Heart right ventricle (tissue), 16 donors: ENCODE data around the gene FOXRED1. TPM values are rescaled to one million over a fixed set of nuclear protein-coding genes. Genes with fewer than 3 reads are reported as not detected.

Source experiments
- ATAC-seq, 8 donors: fragments of 200-7000 bp; cut with Tn5 transposase; one replicate each; pipeline ENCODE4 v1.9.1; 2020; ENCODE audit warnings: mild to moderate bottlenecking in 8 of 8, moderate library complexity in 8 of 8, moderate number of reproducible peaks in 1 of 8
- DNase-seq, 2 donors: peaks; one replicate each; pipeline ENCODE4 v3.0.0-alpha.2; 2020
- H3K27ac ChIP-seq, 10 donors: fragments of 200-600 bp; sonication (generic) in 2 of 10; one replicate each; pipeline versions ENCODE4 v1.5.0 to v1.8.0; 2020 to 2022; ENCODE audit warnings: mild to moderate bottlenecking in 3 of 10
- H3K27me3 ChIP-seq, 7 donors: fragments of 200-600 bp; one replicate each; pipeline ENCODE4 v1.8.0; 2021 to 2022; ENCODE audit warnings: mild to moderate bottlenecking in 2 of 7
- H3K36me3 ChIP-seq, 9 donors: fragments of 200-600 bp; sonication (generic) in 1 of 9; one replicate each; pipeline versions ENCODE4 v1.5.0 to v1.8.0; 2020 to 2022; ENCODE audit warnings: mild to moderate bottlenecking in 2 of 9
- H3K4me1 ChIP-seq, 9 donors: fragments of 200-600 bp; sonication (generic) in 1 of 9; one replicate each; pipeline versions ENCODE4 v1.5.0 to v1.8.0; 2020 to 2022; ENCODE audit warnings: mild to moderate bottlenecking in 4 of 9
- H3K4me3 ChIP-seq, 10 donors: fragments of 200-600 bp; sonication (generic) in 2 of 10; one replicate each; pipeline versions ENCODE4 v1.5.0 to v1.8.0; 2020 to 2022; ENCODE audit warnings: mild to moderate bottlenecking in 7 of 10, moderate library complexity in 2 of 10
- H3K9me3 ChIP-seq, 11 donors: fragments of 200-600 bp in 10 of 11; sonication (generic) in 2 of 11; one replicate each; pipeline versions ENCODE4 v1.5.0 to v1.8.0; 2013 to 2022; ENCODE audit warnings: mild to moderate bottlenecking in 2 of 11, control low read depth in 1 of 11, moderate library complexity in 1 of 11
- WGBS, 2 donors: extraction: QIAGEN DNeasy Blood & Tissue Kit; methylation state at CpG; one replicate each; pipeline ENCODE4 v1.1.7; 2013; ENCODE audit warnings: inconsistent platforms in 1 of 2; 5-methylcytosine and 5-hydroxymethylcytosine counted together
- intact Hi-C, 10 donors: fragments of 100-400 bp; cut with DNase I; formaldehyde crosslinking; loops; one replicate each; pipeline versions ENCODE4 v1.11.1 to v1.14.2; 2022
- polyA plus RNA-seq, 2 donors: library from polyadenylated mRNA; stranded (reverse); fragments of 200-250 nt; gene quantifications; one replicate each; pipeline ENCODE4 v1.2.3, GENCODE V29; 2013
- total RNA-seq, 10 donors: library from RNA; stranded (reverse); fragmentation: NEBNext Ultra II Directional in 3 of 10; extraction: Animal tissue kit (Norgen Biotek cat#: 25700) in 3 of 10; gene quantifications; one replicate each; pipeline versions ENCODE4 v1.2.1 to v1.2.4, GENCODE V29; 2021 to 2023
- TF ChIP-seq, protein P1 (sequence below), 9 donors: fragments of 200-600 bp; sonication (generic) in 2 of 9; IDR thresholded peaks; one replicate each; pipeline versions ENCODE4 v1.5.0 to v1.8.0; 2021 to 2022; ENCODE audit warnings: antibody characterized with exemption in 9 of 9, mild to moderate bottlenecking in 5 of 9, moderate library complexity in 1 of 9
- donor health status: Arrhythmogenic right ventricular cardiomyopathy.
- donor health status: ischemic (EF 13 %, LVEDD 7.1; RV severe dilation, severe dysfunction).
- donor health status: healthy with polysubstance abuse.
- donor health status: DM: no; HTN: yes; CAD: no.
- donor health status: DM: no; HTN: no; CAD: no.
- donor health status: ischemic (EF 25% LVEDD 6.9; RV normal size, moderate dysfunction).
- donor health status: ischemic (EF 25% LVEDD 5.7; RV mildly dilated, moderate dysfunction).
- donor health status: healthy.
- donor health status: DM: yes; HTN: yes; CAD: no.
- donor health status: Ischemic cardiomyopathy.
- donor health status: ischemic (EF 35%, LVEDD 5.7; RV mildly dilated, moderate dysfunction).
- donor health status: nonischemic (EF 11% LVEDD 7.7; RV severe dilation, severe dysfunction).
- donor health status: DM: yes; HTN: yes; CAD: no.
- donor health status: PGD.
- donor health status: ischemic (EF 29% LVEDD 5.4; RV normal size, mild dysfunction).
- donor health status: nonischemic (EF 23%, LVEDD 6.1; RV moderate dilation, normal function).

Gene FOXRED1
- total and polyA plus RNA-seq, 12 donors, result 19.0 to 46.3 (median 32.1) TPM

DNA sequence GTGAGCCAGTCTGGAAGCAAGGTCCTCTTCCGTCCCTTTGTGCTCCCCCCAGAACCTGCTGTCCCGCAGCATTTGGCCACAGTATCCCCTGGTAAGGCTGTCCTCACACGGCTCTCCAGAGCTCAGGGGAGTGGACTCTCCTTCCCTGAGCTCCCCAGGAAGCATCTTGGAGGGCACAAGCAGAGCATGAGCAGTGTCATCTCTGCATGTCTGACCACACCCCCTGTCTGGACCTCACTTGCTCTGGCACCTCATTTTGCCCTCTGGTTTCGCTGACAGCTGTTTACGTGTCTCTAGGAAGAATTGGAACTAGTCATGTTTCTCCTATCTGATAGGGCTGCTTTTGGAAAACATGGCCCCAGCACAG is 50.4 kb downstream of the FOXRED1 start:
- intact Hi-C loops, result loop anchor here in 7 of 10 donors (2.0 to 10.0 kb wide), 7 partner anchors 33 to 665 kb away; partner anchors contain the start of gene ST3GAL4 (in 2 of the 7)
- TF ChIP-seq, protein P1, sequence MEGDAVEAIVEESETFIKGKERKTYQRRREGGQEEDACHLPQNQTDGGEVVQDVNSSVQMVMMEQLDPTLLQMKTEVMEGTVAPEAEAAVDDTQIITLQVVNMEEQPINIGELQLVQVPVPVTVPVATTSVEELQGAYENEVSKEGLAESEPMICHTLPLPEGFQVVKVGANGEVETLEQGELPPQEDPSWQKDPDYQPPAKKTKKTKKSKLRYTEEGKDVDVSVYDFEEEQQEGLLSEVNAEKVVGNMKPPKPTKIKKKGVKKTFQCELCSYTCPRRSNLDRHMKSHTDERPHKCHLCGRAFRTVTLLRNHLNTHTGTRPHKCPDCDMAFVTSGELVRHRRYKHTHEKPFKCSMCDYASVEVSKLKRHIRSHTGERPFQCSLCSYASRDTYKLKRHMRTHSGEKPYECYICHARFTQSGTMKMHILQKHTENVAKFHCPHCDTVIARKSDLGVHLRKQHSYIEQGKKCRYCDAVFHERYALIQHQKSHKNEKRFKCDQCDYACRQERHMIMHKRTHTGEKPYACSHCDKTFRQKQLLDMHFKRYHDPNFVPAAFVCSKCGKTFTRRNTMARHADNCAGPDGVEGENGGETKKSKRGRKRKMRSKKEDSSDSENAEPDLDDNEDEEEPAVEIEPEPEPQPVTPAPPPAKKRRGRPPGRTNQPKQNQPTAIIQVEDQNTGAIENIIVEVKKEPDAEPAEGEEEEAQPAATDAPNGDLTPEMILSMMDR (IDR thresholded peaks at IDR 0.05), result no peak

DNA sequence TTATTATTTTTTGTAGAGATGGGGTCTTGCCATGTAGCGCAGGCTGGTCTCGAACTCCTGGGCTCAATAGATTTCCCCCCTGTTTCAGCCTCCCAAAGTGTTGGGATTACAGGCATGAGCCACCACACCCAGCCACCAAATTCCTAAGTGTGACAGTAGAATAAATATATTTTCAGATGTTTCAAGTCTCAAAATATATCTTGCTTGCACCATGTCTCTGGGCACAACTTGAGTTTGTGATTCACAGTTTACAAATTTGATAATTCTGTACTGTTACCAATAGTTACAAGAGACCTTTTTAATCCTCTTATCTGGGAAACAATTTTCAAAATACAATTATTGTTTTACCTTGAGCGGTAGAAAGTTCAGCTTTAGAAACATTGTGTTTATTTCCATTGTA is 54.0 kb downstream of the FOXRED1 start:
- intact Hi-C loops, result loop anchor here in 1 of 10 donors (2.0 kb wide), 1 partner anchor 24 kb away; no protein-coding TSS in a partner anchor
- no peak overlapping the region for H3K27ac ChIP-seq
- ATAC-seq (no peak), DNase-seq (no peak)
- no peak overlapping the region for H3K4me3 ChIP-seq
- no peaks in the 10 kb centered on the region for H3K9me3 ChIP-seq
- TF ChIP-seq, protein P1 (IDR thresholded peaks at IDR 0.05), result no peak
- WGBS, 2 donors, result 95 to 98% methylated on average over 3 of the region's 3 CpGs
- peaks cover 10 to 24% (median 22%) of the 10 kb centered on the region in 9 donors for H3K4me1 ChIP-seq
- no peaks in the 10 kb centered on the region for H3K27me3 ChIP-seq
- peaks cover 0 to 9% (median 0%) of the 10 kb centered on the region in 9 donors for H3K36me3 ChIP-seq

More for the DNA sequence above, 50.4 kb downstream of the FOXRED1 start:
- WGBS, 2 donors, result 78 to 82% methylated on average over 5 of the region's 5 CpGs
- Histone ChIP-seq H3K27me3 (no peaks in the 10 kb centered on the region), H3K27ac (peak overlapping the region; percentile 63 to 88 (median 78)), H3K9me3 (no peaks in the 10 kb centered on the region), H3K36me3 (peaks cover 0 to 16% (median 0%) of the 10 kb centered on the region in 9 donors), H3K4me3 (no peak overlapping the region), H3K4me1 (peaks cover 15 to 42% (median 33%) of the 10 kb centered on the region in 9 donors)
- ATAC-seq (peak in 2 of 8 donors; percentile 1 to 34), DNase-seq (no peak)

DNA sequence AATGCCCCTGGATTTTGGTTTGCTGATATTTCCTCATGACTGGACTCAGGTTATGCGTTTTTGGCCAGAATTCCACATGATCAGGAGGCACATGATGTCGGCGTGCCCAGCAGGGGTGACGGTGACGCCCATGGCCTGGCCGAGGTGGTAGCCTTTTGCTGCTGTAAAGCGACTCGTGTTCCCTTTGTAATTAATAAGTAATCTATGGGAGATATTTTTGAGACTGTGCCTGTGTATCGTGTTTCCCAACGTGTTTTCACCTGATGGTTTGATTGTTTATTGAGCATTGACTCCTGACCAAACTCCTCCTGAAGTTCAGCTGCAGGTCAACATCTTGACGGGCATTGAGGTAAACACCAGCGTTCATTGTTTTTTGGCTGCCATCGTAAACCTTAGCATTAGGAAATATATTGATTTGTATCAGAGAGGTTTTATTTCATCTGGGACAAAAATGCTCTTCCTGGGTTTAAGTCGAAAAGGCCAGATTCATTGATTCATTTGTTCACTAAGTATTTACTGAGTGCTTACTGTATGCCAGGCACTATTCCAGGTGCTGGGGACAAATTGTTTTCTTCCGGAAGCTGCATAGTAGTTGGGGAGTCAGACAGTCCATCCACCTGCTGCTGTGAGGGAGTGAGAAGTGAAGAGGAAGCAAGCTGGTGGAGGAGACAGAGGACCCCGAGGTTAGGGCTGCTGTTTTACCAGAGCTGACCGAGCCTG is 58.5 kb downstream of the FOXRED1 start:
- Histone ChIP-seq H3K36me3 (peaks cover 0 to 16% (median 0%) of the 10 kb centered on the region in 9 donors), H3K27me3 (no peaks in the 10 kb centered on the region), H3K4me3 (no peak overlapping the region), H3K27ac (no peak overlapping the region), H3K4me1 (peaks cover 0 to 11% (median 9%) of the 10 kb centered on the region in 9 donors), H3K9me3 (no peaks in the 10 kb centered on the region)
- 92 to 93% methylated on average over 17 of the region's 17 CpGs for WGBS, 2 donors
- DNase-seq, result no peak
- intact Hi-C loops, result no loop called here
- TF ChIP-seq, protein P1 (IDR thresholded peaks at IDR 0.05), result no peak
- ATAC-seq, result no peak

Other genes starting within 250 kb of the FOXRED1 start
- gene CDON, start 206.3 kb upstream of the FOXRED1 start, total RNA-seq, result 10 to 100 TPM in 2 of 10 donors, 1 to 10 TPM in 8; 5.4 to 17.1 (median 9.3) TPM
- gene CDON, start 206.3 kb upstream of the FOXRED1 start, polyA plus RNA-seq, result 1 to 10 TPM; 1.4 to 2.4 TPM
- 10 to 100 TPM; 34.5 to 70.0 (median 37.4) TPM for gene RPUSD4, start 57.5 kb upstream of the FOXRED1 start, total RNA-seq
- 10 to 100 TPM; 12.8 to 15.2 TPM for gene RPUSD4, start 57.5 kb upstream of the FOXRED1 start, polyA plus RNA-seq
- gene FAM118B, start 57.4 kb upstream of the FOXRED1 start, total RNA-seq, result 10 to 100 TPM; 18.3 to 52.8 (median 24.7) TPM
- gene FAM118B, start 57.4 kb upstream of the FOXRED1 start, polyA plus RNA-seq, result 1 to 10 TPM; 7.6 to 9.3 TPM
- 10 to 100 TPM; 65.4 to 88.4 (median 75.1) TPM for gene SRPRA, start 259 bp upstream of the FOXRED1 start, total RNA-seq
- gene SRPRA, start 259 bp upstream of the FOXRED1 start, polyA plus RNA-seq, result 10 to 100 TPM; 32.5 to 80.2 TPM
- 10 to 100 TPM in 1 of 10 donors, 1 to 10 TPM in 9; 6.3 to 10.1 (median 8.6) TPM for gene TIRAP, start 13.9 kb downstream of the FOXRED1 start, total RNA-seq
- gene TIRAP, start 13.9 kb downstream of the FOXRED1 start, polyA plus RNA-seq, result 1 to 10 TPM; 3.1 to 3.3 TPM
- 10 to 100 TPM in 6 of 10 donors, 1 to 10 TPM in 4; 6.5 to 17.3 (median 10.6) TPM for gene DCPS, start 34.9 kb downstream of the FOXRED1 start, total RNA-seq
- gene DCPS, start 34.9 kb downstream of the FOXRED1 start, polyA plus RNA-seq, result 10 to 100 TPM in 1 of 2 donors, 1 to 10 TPM in 1; 8.8 to 17.1 TPM
- 10 to 100 TPM; 24.8 to 51.0 (median 43.4) TPM for gene ST3GAL4, start 86.5 kb downstream of the FOXRED1 start, total RNA-seq
- gene ST3GAL4, start 86.5 kb downstream of the FOXRED1 start, polyA plus RNA-seq, result 10 to 100 TPM; 96.2 to 98.2 TPM